ENCODE measurements around the gene RNF181. TPM values are rescaled to one million over a fixed set of nuclear protein-coding genes. Genes with fewer than 3 reads are reported as not detected.

The RNF181 gene
- total and polyA plus RNA-seq, 4 experiments from 2014 or later = 73.6 to 215 (median 126) TPM

GRCh38 chr2:85580206-85580605 is 15.3 kb upstream of the RNF181 start:
- ChIA-PET CTCF (ENCODE audit: partially characterized antibody) (interaction anchor here (0.7 kb wide), 1 partner anchor 28 kb away, joined by 3 read pairs; no protein-coding TSS in a partner anchor), POLR2A (ENCODE audit: partially characterized antibody) (interaction anchor here (1.2 to 5.7 kb wide), 6 partner anchors 13 to 253 kb away, joined by 4 to 50 read pairs (median 8); partner anchors contain the start of genes C2orf68, MAT2A, RNF181 and TGOLN2)
- Histone ChIP-seq H3K4me1 (ENCODE audit: insufficient read depth, low read length) (peaks cover 48% of the 10 kb centered on the region), H3K36me3 (ENCODE audit: insufficient read depth, low read length) (peaks cover 15% of the 10 kb centered on the region), H3K9me3 (ENCODE audit: control insufficient read depth in 1 of 2, low read length in 2 of 2) (no peaks in the 10 kb centered on the region), H3K27ac (ENCODE audit: low read depth, low read length) (no peak overlapping the region), H3K4me3 (ENCODE audit: low read length in 2 of 2) (no peak overlapping the region), H3K27me3 (ENCODE audit: insufficient read depth, low read length) (no peaks in the 10 kb centered on the region)
- peaks cover 33 to 69% (median 53%) of the 10 kb centered on the region in 4 donors for H3K4me1 Mint-ChIP-seq
- intact Hi-C loops (cut with micrococcal nuclease) = no loop called here
- H3K27me3 Mint-ChIP-seq = no peaks in the 10 kb centered on the region
- peak overlapping the region in 4 of 8 donors; percentile 40 to 64 (median 41) for H3K4me3 Mint-ChIP-seq
- DNase-seq = no peak
- peaks cover 22 to 30% of the 10 kb centered on the region in 2 donors for H3K36me3 Mint-ChIP-seq
- H3K9me3 Mint-ChIP-seq = no peaks in the 10 kb centered on the region
- peak overlapping the region in 3 of 7 donors; percentile 42 to 72 (median 64) for H3K27ac Mint-ChIP-seq

DNA sequence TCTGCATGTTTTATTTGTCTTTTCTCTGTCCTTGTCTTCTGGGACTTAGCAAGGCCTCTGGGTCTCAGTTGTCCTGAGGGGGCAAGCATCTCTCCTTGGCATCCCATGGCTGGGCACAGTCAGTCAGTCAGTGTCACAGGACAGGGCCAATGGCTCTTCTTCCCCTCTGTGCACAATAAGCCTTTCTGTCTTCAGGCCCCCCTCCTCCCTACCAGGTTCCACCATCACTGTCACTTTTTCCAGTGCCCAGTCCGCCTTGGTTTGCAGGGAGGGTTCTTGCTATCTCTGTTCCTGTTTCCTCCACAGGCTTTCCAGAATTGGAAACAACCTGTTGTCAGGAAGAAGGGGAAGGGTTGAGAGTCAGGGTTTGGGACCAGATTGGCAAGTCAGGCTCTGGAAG is 13.1 kb upstream of the RNF181 start:
- Mint-ChIP-seq H3K27me3 (no peaks in the 10 kb centered on the region), H3K4me3 (peak overlapping the region in 2 of 8 donors; percentile 44 to 60), H3K27ac (peak overlapping the region in 5 of 7 donors; percentile 47 to 91 (median 77)), H3K9me3 (no peaks in the 10 kb centered on the region), H3K4me1 (peaks cover 43 to 82% (median 59%) of the 10 kb centered on the region in 4 donors), H3K36me3 (peaks cover 22 to 30% of the 10 kb centered on the region in 2 donors)
- Histone ChIP-seq H3K27ac (ENCODE audit: low read depth, low read length) (peak overlapping the region; percentile 80), H3K4me3 (ENCODE audit: low read length in 2 of 2) (no peak overlapping the region), H3K27me3 (ENCODE audit: insufficient read depth, low read length) (no peaks in the 10 kb centered on the region), H3K36me3 (ENCODE audit: insufficient read depth, low read length) (peaks cover 15% of the 10 kb centered on the region), H3K4me1 (ENCODE audit: insufficient read depth, low read length) (peaks cover 54% of the 10 kb centered on the region), H3K9me3 (ENCODE audit: control insufficient read depth in 1 of 2, low read length in 2 of 2) (no peaks in the 10 kb centered on the region)
- CTCF ChIA-PET (ENCODE audit: partially characterized antibody) = interaction anchor here (1.0 kb wide), 1 partner anchor 55 kb away, joined by 3 read pairs; no protein-coding TSS in a partner anchor
- intact Hi-C loops (cut with micrococcal nuclease) = no loop called here
- DNase-seq = no peak
- POLR2A ChIA-PET (ENCODE audit: partially characterized antibody) = interaction anchor here (0.6 to 4.1 kb wide), 4 partner anchors 16 to 51 kb away, joined by 3 to 28 read pairs (median 10); partner anchors contain the start of genes GGCX and MAT2A

DNA sequence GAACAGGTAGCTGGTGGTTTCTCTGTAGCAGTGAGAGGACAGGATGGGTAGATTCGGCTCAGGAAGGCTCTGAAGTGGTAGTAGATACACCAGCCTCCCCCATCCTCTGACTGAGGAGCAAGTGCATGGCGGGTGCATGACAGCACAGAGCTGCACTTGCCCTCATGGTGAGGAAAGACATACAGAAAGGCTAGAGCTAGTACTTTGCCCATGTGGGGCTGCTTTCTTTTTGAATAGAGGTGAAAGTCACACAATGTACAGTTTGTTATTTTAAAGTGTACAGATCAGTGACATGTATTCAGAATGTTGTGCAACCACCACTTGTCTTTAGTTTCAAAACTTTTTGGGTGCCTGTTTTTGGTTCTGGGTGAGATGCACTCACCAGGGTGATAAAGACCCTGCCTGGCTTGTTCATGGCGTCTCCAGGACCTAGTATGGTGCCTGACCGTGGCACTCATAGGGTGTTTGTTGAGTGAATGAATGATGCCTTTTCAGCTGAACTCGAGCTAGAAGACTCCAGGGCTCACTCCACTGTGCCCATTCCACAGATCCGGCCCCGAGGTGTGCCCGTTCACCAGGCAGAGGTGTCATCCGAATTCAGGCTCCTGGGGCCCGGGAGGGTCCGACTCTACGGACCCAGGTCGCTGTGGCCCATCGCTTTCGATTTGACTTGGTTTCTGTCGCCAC is 11.7 kb upstream of the RNF181 start:
- Histone ChIP-seq H3K9me3 (ENCODE audit: control insufficient read depth in 1 of 2, low read length in 2 of 2) (no peaks in the 10 kb centered on the region), H3K4me3 (ENCODE audit: low read length in 2 of 2) (peak overlapping the region in 1 of 2 donors; percentile 57), H3K27ac (ENCODE audit: low read depth, low read length) (peak overlapping the region; percentile 80), H3K4me1 (ENCODE audit: insufficient read depth, low read length) (peaks cover 54% of the 10 kb centered on the region), H3K36me3 (ENCODE audit: insufficient read depth, low read length) (peaks cover 15% of the 10 kb centered on the region), H3K27me3 (ENCODE audit: insufficient read depth, low read length) (no peaks in the 10 kb centered on the region)
- Mint-ChIP-seq H3K27me3 (no peaks in the 10 kb centered on the region), H3K4me3 (peak overlapping the region; percentile 84 to 94 (median 90)), H3K9me3 (no peaks in the 10 kb centered on the region), H3K27ac (peak overlapping the region; percentile 90 to 98 (median 95)), H3K4me1 (peaks cover 44 to 79% (median 60%) of the 10 kb centered on the region in 4 donors), H3K36me3 (peaks cover 22 to 25% of the 10 kb centered on the region in 2 donors)
- ChIA-PET POLR2A (ENCODE audit: partially characterized antibody) (interaction anchor here (0.7 to 5.8 kb wide), 9 partner anchors 12 to 44 kb away, joined by 3 to 71 read pairs (median 13); partner anchors contain the start of genes C2orf68, GGCX, MAT2A and RNF181), CTCF (ENCODE audit: partially characterized antibody) (interaction anchor here (1.1 kb wide), 1 partner anchor 11 kb away, joined by 6 read pairs; the partner anchor contains the start of gene RNF181)
- intact Hi-C loops (cut with micrococcal nuclease) = loop anchor here (1.0 kb wide), 1 partner anchor 23 kb away; the partner anchor contains the start of gene GGCX
- DNase-seq = peak in 4 of 5 donors; percentile 37 to 56 (median 50)

GRCh38 chr2:85584354-85584856 is 11.1 kb upstream of the RNF181 start, which contains the start of gene VAMP5:
Gene VAMP5 (plus strand): TSS chr2:85584431. CDS start chr2:85584491, 60 bp downstream.
- Mint-ChIP-seq H3K4me3 (peak within 1 kb of the TSS; percentile 89 to 98 (median 90)), H3K9me3 (no peaks in the 10 kb centered on the region), H3K27me3 (no peaks in the 10 kb centered on the region), H3K4me1 (peaks cover 39 to 75% (median 57%) of the 10 kb centered on the region in 4 donors), H3K36me3 (peaks cover 22 to 23% of the 10 kb centered on the region in 2 donors), H3K27ac (peak within 1 kb of the TSS; percentile 90 to 98 (median 95))
- Histone ChIP-seq H3K27me3 (ENCODE audit: insufficient read depth, low read length) (no peaks in the 10 kb centered on the region), H3K4me3 (ENCODE audit: low read length in 2 of 2) (peak within 1 kb of the TSS; percentile 57 to 64), H3K9me3 (ENCODE audit: control insufficient read depth in 1 of 2, low read length in 2 of 2) (no peaks in the 10 kb centered on the region), H3K4me1 (ENCODE audit: insufficient read depth, low read length) (peaks cover 48% of the 10 kb centered on the region), H3K27ac (ENCODE audit: low read depth, low read length) (peak within 1 kb of the TSS; percentile 80), H3K36me3 (ENCODE audit: insufficient read depth, low read length) (peaks cover 15% of the 10 kb centered on the region)
- intact Hi-C loops (cut with micrococcal nuclease) = loop anchor here (1.0 kb wide), 1 partner anchor 23 kb away; the partner anchor contains the start of gene GGCX
- ChIA-PET CTCF (ENCODE audit: partially characterized antibody) (interaction anchor here (1.3 kb wide), 1 partner anchor 164 kb away, joined by 3 read pairs; no protein-coding TSS in a partner anchor), POLR2A (ENCODE audit: partially characterized antibody) (interaction anchor here (0.7 to 5.8 kb wide), 8 partner anchors 11 to 44 kb away, joined by 3 to 71 read pairs (median 14); partner anchors contain the start of genes C2orf68, GGCX, MAT2A and RNF181)
- DNase-seq = peak in 3 of 5 donors; percentile 24 to 29 (median 26)

DNA sequence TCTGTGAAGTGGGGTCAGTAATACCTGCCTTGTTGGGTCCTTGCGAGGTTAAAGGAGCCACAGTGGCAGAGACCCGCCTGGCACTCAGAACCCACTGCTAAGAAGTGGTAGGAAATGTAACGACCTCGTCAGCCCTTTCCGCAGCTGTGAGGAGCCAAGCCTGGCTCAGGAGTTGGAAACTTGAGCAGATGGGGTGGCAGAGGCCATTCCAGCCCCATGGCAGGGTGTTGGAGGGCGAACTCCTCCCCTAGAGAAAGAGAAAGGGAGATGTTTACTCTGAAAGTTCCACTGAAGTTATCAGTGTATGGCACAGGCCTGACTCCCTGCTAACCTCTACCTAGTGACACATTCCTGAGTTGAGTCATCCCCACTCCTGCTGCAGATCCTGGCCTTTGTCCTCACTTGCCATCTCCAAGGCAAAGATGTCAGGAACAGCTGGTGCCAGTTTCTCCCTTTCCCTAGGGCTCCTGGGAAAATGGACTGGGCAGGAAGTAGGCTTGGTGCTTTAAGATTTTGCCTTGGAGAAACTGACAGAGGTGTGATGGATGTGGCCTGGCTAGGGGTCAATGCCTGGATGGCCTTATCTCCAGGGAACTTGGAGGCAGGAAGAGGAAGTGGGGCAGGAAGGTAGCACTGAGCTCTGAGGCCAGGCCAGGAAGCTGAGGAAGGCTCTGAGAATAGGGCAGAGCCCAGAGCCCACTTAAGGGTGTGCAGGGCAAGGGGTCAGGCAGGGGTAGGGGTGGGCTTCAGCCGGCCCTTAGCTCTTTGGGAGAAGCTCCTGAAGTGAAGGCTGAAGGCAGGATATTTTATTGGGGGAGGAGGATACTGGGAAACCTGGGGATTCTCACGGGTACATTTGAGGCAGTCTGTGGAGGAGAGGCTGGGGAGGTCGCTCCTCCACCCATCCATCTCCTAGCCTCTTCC is 10.4 kb upstream of the RNF181 start:
- H3K4me1 ChIP-seq (ENCODE audit: insufficient read depth, low read length) = peaks cover 41% of the 10 kb centered on the region
- peaks cover 38 to 68% (median 52%) of the 10 kb centered on the region in 4 donors for H3K4me1 Mint-ChIP-seq
- no peaks in the 10 kb centered on the region for H3K9me3 Mint-ChIP-seq
- peaks cover 15% of the 10 kb centered on the region for H3K36me3 ChIP-seq (ENCODE audit: insufficient read depth, low read length)
- no peaks in the 10 kb centered on the region for H3K27me3 ChIP-seq (ENCODE audit: insufficient read depth, low read length)
- H3K4me3 Mint-ChIP-seq = peak overlapping the region; percentile 88 to 98 (median 90)
- H3K27ac ChIP-seq (ENCODE audit: low read depth, low read length) = peak overlapping the region; percentile 80
- ChIA-PET CTCF (ENCODE audit: partially characterized antibody) (interaction anchor here (1.0 to 1.3 kb wide), 2 partner anchors 33 to 165 kb away, joined by 3 to 4 read pairs; no protein-coding TSS in a partner anchor), POLR2A (ENCODE audit: partially characterized antibody) (interaction anchor here (2.6 to 5.8 kb wide), 6 partner anchors 11 to 45 kb away, joined by 7 to 71 read pairs (median 21); partner anchors contain the start of genes C2orf68, GGCX, MAT2A and RNF181)
- peak in 3 of 5 donors; percentile 24 to 32 (median 24) for DNase-seq
- no peaks in the 10 kb centered on the region for H3K9me3 ChIP-seq (ENCODE audit: control insufficient read depth in 1 of 2, low read length in 2 of 2)
- intact Hi-C loops (cut with micrococcal nuclease) = loop anchor here (1.0 kb wide), 1 partner anchor 24 kb away; the partner anchor contains the start of gene GGCX
- peak overlapping the region; percentile 57 to 64 for H3K4me3 ChIP-seq (ENCODE audit: low read length in 2 of 2)
- H3K27ac Mint-ChIP-seq = peak overlapping the region; percentile 85 to 94 (median 92)
- H3K27me3 Mint-ChIP-seq = no peaks in the 10 kb centered on the region
- peaks cover 18 to 23% of the 10 kb centered on the region in 2 donors for H3K36me3 Mint-ChIP-seq

DNA sequence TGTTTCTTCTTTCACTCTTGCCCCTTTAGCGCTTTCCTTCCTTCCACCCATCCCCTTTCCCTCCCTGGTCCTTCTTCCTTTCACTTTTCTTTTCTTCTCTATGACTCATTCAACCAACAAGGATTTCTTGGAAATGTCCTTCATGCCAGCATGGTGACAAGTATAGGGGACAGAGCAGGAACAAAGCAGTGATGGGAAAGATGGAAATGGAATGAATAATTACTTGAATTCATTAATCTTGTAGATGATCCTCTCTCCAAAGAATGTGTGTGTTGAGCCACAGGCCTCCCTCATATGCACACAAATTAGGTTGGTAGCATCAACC is 9.8 kb upstream of the RNF181 start:
- POLR2A ChIA-PET (ENCODE audit: partially characterized antibody) = interaction anchor here (2.6 to 5.8 kb wide), 6 partner anchors 10 to 46 kb away, joined by 7 to 71 read pairs (median 21); partner anchors contain the start of genes C2orf68, GGCX, MAT2A and RNF181
- Mint-ChIP-seq H3K27ac (peak overlapping the region; percentile 85 to 94 (median 92)), H3K27me3 (no peaks in the 10 kb centered on the region), H3K4me3 (peak overlapping the region; percentile 88 to 98 (median 90)), H3K9me3 (no peaks in the 10 kb centered on the region), H3K36me3 (peaks cover 14 to 20% of the 10 kb centered on the region in 2 donors), H3K4me1 (peaks cover 35 to 64% (median 51%) of the 10 kb centered on the region in 4 donors)
- CTCF ChIA-PET (ENCODE audit: partially characterized antibody) = interaction anchor here (1.0 to 1.3 kb wide), 2 partner anchors 34 to 166 kb away, joined by 3 to 4 read pairs; no protein-coding TSS in a partner anchor
- Histone ChIP-seq H3K27me3 (ENCODE audit: insufficient read depth, low read length) (no peaks in the 10 kb centered on the region), H3K36me3 (ENCODE audit: insufficient read depth, low read length) (peaks cover 15% of the 10 kb centered on the region), H3K9me3 (ENCODE audit: control insufficient read depth in 1 of 2, low read length in 2 of 2) (no peaks in the 10 kb centered on the region), H3K27ac (ENCODE audit: low read depth, low read length) (no peak overlapping the region), H3K4me3 (ENCODE audit: low read length in 2 of 2) (peak overlapping the region in 1 of 2 donors; percentile 57), H3K4me1 (ENCODE audit: insufficient read depth, low read length) (peaks cover 38% of the 10 kb centered on the region)
- no peak for DNase-seq
- intact Hi-C loops (cut with micrococcal nuclease) = no loop called here
